ENCODE measurements around the gene DOK6. TPM values are rescaled to one million over a fixed set of nuclear protein-coding genes. Genes with fewer than 3 reads are reported as not detected.
A peak's percentile ranks its signal among the peaks of the same experiment; 100 is the strongest.

The DOK6 gene
- total RNA-seq, 1 experiment from 2014 or later = not detected

DNA sequence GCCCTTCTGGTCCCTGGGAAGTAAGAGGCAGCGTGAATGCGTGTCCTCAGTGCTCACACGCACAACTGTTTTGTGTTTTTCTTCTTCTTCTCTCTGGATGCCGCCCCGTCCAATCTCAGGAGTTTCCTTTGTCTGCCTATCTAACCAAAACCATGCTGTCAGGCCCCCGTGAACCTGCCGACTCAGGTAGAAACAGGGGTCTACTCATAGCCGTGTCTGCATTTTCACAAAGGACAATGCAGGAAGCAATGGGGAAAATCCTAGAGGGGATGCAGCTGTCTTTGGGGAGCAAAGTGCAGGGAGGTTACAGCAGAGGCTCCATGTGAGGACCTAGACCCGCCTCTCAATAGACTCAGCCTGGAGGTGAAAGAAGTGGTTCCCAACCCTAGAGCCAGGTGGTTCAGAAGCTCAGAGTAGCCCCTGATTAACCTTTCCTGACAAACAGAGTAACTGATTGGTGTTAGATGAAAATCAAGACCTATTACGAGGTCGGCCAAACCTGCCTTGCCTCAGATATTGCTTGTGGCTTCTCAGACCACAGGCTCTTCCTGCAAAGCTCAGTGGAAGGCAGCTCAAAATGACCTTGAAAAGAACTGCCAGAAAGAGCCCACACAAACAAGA is 497.7 kb downstream of the DOK6 start:
- peak; percentile 29; the same call in 1 of the 2 replicates for ATAC-seq
- POLR2A ChIA-PET (ENCODE audit: unreplicated experiment) = no interaction called here
- intact Hi-C loops (cut with micrococcal nuclease) = loop anchor here (10.0 kb wide), 1 partner anchor 144 kb away; no protein-coding TSS in a partner anchor

More for the DNA sequence above, 497.7 kb downstream of the DOK6 start:
- H3F3A ChIP-seq (ENCODE audit: low read length, unreplicated experiment) = no peaks in the 10 kb centered on the region
- no peak overlapping the region for H2AFZ ChIP-seq (ENCODE audit: low read length)
- DNase-seq = no peak
- H3K4me3 ChIP-seq (ENCODE audit: low read length) = no peak overlapping the region
- H3K4me2 ChIP-seq (ENCODE audit: low read length) = no peak overlapping the region
- TF ChIP-seq EZH2 (IDR thresholded peaks at IDR 0.05; ENCODE audit: low read length, unreplicated experiment) (no peak), EZH2phosphoT487 (IDR thresholded peaks at IDR 0.05; ENCODE audit: borderline replicate concordance, low read length) (no peak)
- TF ChIP-seq, protein P1, sequence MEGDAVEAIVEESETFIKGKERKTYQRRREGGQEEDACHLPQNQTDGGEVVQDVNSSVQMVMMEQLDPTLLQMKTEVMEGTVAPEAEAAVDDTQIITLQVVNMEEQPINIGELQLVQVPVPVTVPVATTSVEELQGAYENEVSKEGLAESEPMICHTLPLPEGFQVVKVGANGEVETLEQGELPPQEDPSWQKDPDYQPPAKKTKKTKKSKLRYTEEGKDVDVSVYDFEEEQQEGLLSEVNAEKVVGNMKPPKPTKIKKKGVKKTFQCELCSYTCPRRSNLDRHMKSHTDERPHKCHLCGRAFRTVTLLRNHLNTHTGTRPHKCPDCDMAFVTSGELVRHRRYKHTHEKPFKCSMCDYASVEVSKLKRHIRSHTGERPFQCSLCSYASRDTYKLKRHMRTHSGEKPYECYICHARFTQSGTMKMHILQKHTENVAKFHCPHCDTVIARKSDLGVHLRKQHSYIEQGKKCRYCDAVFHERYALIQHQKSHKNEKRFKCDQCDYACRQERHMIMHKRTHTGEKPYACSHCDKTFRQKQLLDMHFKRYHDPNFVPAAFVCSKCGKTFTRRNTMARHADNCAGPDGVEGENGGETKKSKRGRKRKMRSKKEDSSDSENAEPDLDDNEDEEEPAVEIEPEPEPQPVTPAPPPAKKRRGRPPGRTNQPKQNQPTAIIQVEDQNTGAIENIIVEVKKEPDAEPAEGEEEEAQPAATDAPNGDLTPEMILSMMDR (conservative IDR thresholded peaks at IDR 0.05; ENCODE audit: low read depth, low read length) = no peak
- no peaks in the 10 kb centered on the region for H4K20me1 ChIP-seq (ENCODE audit: low read length)
- H3K36me3 ChIP-seq (ENCODE audit: low read depth, low read length) = no peaks in the 10 kb centered on the region
- CTCF ChIA-PET = interaction anchor here (0.6 kb wide), 1 partner anchor 113 kb away, joined by 3 read pairs; no protein-coding TSS in a partner anchor
- no peaks in the 10 kb centered on the region for H3K9me2 ChIP-seq (replicated peaks; ENCODE audit: low read length)
- H3K9me3 ChIP-seq (ENCODE audit: low read length) = no peaks in the 10 kb centered on the region
- BruUV-seq (replicated peaks) = no TSS peak
- H3K9ac ChIP-seq (ENCODE audit: low read length) = no peak overlapping the region
- no peak overlapping the region for H3K27ac ChIP-seq (ENCODE audit: low read length)
- no peaks in the 10 kb centered on the region for H3K27me3 ChIP-seq (ENCODE audit: low read length)
- H3K4me1 ChIP-seq (ENCODE audit: insufficient read depth, low read length) = no peaks in the 10 kb centered on the region
- H3K79me2 ChIP-seq (ENCODE audit: low read length) = no peaks in the 10 kb centered on the region
